T-helper 17 cell (primary cell): ENCODE results near the gene SLX9. TPM values are rescaled to one million over a fixed set of nuclear protein-coding genes. Genes with fewer than 3 reads are reported as not detected.
A peak's percentile ranks its signal among the peaks of the same experiment; 100 is the strongest.

Experiments used
- ATAC-seq: fragments of 150-1000 bp; cut with Tn5 transposase; 2 replicates; pipeline ENCODE4 v1.10.0; 2021; ENCODE audit warnings: mild to moderate bottlenecking, moderate library complexity
- DNase-seq, 3 donors: peaks; one replicate each; pipeline versions ENCODE4 v3.0.0 to v3.0.0-alpha.2; 2020 to 2021
- H3K9me3 ChIP-seq: one replicate; pipeline ENCODE4 v1.7.0; 2013; ENCODE audit warnings: low read length, mild to moderate bottlenecking; ENCODE audit not compliant: control insufficient read depth, poor library complexity, severe bottlenecking
- H3K27ac Mint-ChIP-seq: one replicate; pipeline ENCODE4 v1.8.0; 2022; ENCODE audit warnings: mild to moderate bottlenecking, moderate library complexity, mixed read lengths
- H3K27me3 Mint-ChIP-seq: one replicate; pipeline ENCODE4 v1.8.0; 2022; ENCODE audit warnings: mixed read lengths
- H3K36me3 Mint-ChIP-seq: one replicate; pipeline ENCODE4 v1.8.0; 2022; ENCODE audit warnings: low read depth, mixed read lengths
- H3K4me1 Mint-ChIP-seq: one replicate; pipeline ENCODE4 v1.8.0; 2022; ENCODE audit warnings: mild to moderate bottlenecking, mixed read lengths
- H3K4me3 Mint-ChIP-seq: one replicate; pipeline ENCODE4 v1.8.0; 2022; ENCODE audit warnings: mild to moderate bottlenecking, moderate library complexity, mixed read lengths
- total RNA-seq, 4 donors: library from RNA in 2 of 4; stranded (reverse) in 2 of 4; gene quantifications; one replicate each; pipeline ENCODE4 v1.2.3 and lab custom pipeline; 2022 to 2026

SLX9 gene
- total RNA-seq, 2 donors from 2014 or later, result 14.0 to 15.4 TPM

DNA sequence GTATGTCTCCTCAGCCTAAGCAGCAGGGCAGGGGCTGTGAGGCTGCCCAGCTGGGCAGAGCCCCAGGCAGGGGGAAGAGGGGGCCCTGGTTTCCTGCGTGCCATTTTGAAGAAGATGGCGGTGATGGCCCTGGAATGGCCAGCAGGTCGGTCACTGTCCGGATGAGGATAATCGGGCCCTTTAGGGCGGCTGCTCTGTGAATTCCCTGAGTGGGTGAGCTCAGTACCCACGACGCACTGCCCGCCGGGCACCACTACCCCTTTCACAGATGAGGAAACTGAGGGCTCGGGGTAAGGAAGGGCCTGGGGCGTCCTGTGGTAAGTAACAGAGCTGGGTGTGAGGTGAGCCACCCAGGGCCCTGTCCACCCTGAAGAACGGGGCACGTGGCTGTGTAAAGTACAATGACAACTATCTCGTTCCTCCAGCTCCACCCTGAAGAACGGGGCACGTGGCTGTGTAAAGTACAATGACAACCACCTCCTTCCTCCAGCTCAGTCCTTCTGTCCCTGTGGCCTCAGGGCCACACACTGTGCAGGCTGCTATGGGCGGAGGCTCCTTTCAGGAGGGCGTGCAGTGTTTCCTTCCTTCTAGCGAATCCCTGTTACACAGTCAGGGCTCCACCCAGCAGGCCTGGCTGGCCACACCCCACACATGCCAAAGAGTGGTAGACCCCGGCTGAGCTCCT is 42.4 kb upstream of the SLX9 start:
- Mint-ChIP-seq H3K4me3 (no peak overlapping the region), H3K4me1 (peaks cover 30% of the 10 kb centered on the region), H3K36me3 (peaks cover 2% of the 10 kb centered on the region), H3K27ac (no peak overlapping the region), H3K27me3 (no peaks in the 10 kb centered on the region)
- ATAC-seq, result peak; percentile 37
- no peaks in the 10 kb centered on the region for H3K9me3 ChIP-seq
- DNase-seq, result no peak

DNA sequence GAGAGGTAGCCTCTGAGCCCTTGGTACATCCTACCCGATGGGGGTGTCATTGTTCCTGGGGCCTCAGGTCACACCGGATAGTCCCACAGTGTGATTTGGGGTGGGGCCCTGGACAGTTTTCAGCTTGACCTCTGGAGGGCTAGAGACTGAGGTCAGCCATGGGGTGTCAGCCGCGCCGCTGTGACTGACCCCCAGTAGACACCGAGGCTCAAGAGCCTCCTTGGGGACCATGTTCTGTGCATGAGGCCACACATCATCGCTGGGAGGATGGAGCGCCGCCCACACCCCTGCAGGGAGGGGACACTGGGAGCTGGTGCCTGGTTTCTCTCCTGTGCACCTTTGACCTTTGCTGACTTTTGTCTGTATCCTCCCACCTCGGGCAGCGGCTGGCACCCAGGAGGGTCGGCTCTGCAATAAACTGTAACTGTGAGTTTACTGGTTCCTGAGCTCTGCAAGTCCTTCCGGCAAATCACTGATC is 41.8 kb upstream of the SLX9 start:
- peaks cover 31% of the 10 kb centered on the region for H3K4me1 Mint-ChIP-seq
- H3K27me3 Mint-ChIP-seq, result no peaks in the 10 kb centered on the region
- no peak overlapping the region for H3K4me3 Mint-ChIP-seq
- H3K27ac Mint-ChIP-seq, result no peak overlapping the region
- DNase-seq (no peak), ATAC-seq (no peak)
- no peaks in the 10 kb centered on the region for H3K9me3 ChIP-seq
- peaks cover 7% of the 10 kb centered on the region for H3K36me3 Mint-ChIP-seq

DNA sequence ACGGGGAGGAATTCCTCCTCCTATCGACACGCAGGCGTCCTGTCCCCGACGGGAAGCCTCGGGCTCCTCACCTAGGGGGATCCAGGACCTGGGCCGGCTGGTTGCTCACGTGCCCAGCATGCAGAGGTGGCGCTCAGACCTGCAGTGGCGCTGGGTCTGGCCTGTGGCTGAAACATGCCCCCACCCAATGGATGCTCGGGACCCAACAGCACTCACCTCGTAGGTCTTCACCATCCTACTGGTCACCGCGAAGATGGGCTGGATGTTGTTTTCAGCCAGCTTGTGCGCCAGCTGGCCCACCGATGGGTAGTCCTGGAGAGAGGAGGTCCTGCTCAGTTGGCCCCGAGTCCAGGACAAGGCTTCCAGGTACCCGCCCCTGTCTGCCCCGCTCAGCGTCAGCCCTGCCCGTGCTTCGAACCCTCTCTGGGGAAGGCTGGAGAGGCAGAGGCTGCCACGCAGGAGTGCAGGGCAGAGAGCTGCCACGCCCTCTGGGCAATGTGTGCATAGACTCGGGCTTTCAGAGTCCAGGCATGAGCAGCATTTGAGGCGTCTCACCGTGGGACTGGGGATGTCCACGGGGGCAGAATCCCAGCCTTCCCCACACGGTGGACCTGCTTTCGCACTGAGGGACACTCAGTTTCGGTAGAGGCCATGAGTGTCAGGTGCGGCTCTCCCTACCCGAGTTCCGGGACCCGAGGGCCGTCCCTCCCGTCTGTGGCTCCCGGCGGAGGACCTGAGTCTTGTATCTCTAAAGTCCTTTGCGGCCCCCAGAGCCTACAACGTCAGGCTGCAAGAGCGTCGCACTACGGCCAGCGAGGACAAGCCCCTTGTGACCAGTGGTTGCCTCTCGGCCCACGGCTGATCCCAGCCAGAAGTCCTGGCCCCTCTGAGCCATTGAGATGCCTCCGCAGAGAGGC is 40.7 kb upstream of the SLX9 start:
- DNase-seq (no peak), ATAC-seq (no peak)
- Mint-ChIP-seq H3K36me3 (peaks cover 8% of the 10 kb centered on the region), H3K27ac (no peak overlapping the region), H3K4me1 (peaks cover 23% of the 10 kb centered on the region), H3K27me3 (no peaks in the 10 kb centered on the region), H3K4me3 (no peak overlapping the region)
- H3K9me3 ChIP-seq, result no peaks in the 10 kb centered on the region

DNA sequence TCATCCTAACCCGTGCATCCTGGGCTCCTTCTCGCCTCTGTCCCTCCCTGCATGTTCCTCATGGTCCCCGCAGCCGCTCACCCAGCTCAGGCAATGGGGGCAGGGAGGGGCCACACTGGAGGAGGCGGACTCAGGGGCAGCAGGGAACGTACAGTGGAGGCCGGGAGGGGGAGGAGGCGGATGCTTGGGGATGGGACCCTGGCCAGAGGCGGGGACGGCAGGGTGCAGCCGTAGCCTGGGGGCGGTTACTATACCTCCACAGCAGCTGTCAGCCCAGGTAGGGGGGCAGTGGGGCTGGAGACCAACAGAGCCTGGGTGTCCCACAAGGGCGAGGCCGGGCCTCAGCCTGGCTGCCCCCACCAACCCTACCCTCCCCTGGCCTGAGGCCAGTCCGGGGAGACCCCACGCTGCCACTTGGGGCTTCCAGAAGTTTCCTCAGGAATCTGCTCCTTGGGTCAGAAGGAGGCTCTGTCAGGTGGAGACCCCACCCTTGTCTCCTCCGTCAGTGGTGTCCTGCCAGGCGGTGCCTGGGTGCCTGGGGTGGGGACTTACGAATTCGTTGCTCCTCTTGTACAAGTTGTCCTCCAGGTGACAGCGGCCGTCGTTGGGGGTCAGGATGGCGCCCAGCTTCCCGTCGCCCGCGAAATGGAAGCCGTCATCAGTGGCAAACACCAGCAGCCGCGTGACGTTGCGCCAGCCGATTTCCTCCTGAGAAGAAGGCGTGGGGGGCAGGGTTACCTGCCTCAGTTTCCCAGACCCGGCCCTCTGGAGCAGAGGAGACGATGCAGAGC is 39.9 kb upstream of the SLX9 start:
- no peaks in the 10 kb centered on the region for H3K9me3 ChIP-seq
- no peak overlapping the region for H3K27ac Mint-ChIP-seq
- H3K27me3 Mint-ChIP-seq, result no peaks in the 10 kb centered on the region
- H3K4me1 Mint-ChIP-seq, result peaks cover 29% of the 10 kb centered on the region
- no peak for ATAC-seq
- no peak for DNase-seq
- peaks cover 14% of the 10 kb centered on the region for H3K36me3 Mint-ChIP-seq
- no peak overlapping the region for H3K4me3 Mint-ChIP-seq

DNA sequence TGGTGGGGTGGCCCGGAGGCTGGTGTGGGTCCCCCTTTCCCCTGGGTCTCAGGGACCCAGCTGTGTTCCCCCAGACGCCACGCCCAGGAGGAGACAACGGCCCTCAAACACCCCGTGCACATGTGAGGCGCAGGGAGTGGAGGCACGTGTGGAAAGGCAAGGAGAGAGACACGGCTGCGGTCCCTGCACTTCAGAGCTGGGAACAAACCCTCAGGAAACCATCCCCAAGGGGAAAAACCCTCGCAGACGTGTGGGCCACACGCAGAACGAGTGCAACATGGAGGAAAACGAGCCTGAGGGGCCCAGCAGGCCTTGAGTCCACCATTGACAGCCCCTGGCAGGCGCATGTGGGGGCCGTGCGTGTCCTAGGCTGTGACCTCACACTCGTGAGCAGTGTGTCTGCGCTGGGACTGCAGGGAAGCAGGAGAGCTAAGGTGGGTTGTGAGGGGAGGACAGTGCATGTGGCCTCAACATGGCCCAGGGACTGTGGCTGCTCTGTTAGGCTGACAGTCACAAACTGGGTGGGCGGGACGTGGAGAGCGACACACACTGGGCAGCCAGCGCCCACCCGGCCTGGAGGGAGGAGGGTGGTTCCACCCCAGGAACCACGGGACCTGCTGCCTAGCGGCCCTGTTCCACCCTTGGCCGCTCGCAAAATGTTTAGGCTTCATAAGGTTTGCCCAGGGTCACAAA is 39.1 kb upstream of the SLX9 start:
- Mint-ChIP-seq H3K4me1 (peaks cover 29% of the 10 kb centered on the region), H3K27me3 (no peaks in the 10 kb centered on the region), H3K4me3 (no peak overlapping the region), H3K27ac (no peak overlapping the region), H3K36me3 (peaks cover 14% of the 10 kb centered on the region)
- no peaks in the 10 kb centered on the region for H3K9me3 ChIP-seq
- DNase-seq (no peak), ATAC-seq (no peak)

DNA sequence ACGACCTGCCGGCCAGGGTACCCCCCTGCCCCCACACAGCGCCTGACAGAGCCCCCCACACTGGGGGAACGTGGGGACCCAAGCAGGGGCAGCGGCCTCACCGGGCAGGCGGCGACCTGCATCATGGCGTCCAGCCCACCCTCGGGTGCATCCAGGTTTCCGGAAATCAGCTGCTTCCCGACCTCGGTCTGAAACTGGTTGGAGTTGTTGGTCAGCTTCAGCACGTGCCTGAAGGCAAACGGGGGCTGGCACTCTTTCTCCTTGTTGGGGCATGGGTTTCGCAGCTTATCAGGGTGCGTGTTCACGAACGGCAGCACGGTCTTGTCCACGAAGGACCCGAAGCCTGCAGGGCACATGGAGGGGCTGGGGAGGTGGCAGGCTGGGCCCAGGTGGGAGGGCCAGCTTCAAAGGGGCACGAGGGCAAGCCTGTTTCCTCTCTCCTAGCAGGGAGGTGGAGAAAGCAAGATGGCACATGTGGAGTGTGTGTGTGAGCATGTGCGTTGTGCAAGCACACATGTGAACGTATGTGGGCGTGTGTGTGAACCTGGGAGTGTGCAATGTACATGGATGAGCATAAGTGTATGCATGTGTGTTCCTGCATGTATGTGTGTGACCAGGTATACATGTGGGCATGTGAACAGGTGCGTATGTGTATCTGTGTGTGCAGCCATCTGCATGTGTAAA is 38.3 kb upstream of the SLX9 start:
- Mint-ChIP-seq H3K27me3 (no peaks in the 10 kb centered on the region), H3K4me1 (peaks cover 33% of the 10 kb centered on the region), H3K36me3 (peaks cover 14% of the 10 kb centered on the region), H3K27ac (no peak overlapping the region), H3K4me3 (no peak overlapping the region)
- ATAC-seq, result no peak
- no peak for DNase-seq
- H3K9me3 ChIP-seq, result no peaks in the 10 kb centered on the region

DNA sequence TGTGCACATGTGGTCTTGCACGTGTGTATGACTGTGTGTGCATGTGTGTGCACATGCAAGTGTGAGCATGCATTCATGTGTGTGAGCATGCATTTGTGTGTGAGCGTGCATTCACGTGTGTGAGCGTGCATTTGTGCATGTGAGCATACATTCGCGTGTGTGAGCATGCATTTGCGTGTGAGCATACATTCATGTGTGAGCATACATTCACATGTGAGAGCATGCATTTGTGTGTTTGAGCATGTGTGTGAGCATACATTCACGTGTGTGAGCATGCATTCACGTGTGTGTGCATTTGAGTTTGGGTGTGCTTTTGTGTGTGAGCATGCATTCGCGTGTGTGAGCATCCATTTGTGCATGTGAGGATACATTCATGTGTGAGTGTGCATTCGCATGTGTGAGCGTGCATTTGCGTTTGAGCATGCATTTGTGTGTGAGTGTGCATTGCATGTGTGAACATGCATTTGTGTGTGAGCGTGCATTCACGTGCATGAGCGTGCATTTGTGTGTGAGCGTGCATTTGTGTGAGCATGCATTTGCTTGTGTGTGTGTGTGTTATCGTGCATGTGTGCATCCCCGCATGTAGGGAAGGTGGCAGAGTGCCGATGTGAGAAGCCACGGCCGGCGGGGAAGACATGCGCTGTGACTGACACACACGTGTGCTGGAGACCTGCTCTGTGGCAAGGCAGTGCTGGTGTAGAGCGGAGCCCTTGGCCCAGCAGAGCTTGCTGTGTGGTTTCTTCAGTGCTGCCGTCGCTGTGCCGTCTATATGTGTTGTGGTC is 37.4 kb upstream of the SLX9 start:
- no peak for ATAC-seq
- Mint-ChIP-seq H3K4me1 (peaks cover 28% of the 10 kb centered on the region), H3K27me3 (no peaks in the 10 kb centered on the region), H3K27ac (no peak overlapping the region), H3K36me3 (peaks cover 14% of the 10 kb centered on the region), H3K4me3 (no peak overlapping the region)
- no peak for DNase-seq
- H3K9me3 ChIP-seq, result no peaks in the 10 kb centered on the region

DNA sequence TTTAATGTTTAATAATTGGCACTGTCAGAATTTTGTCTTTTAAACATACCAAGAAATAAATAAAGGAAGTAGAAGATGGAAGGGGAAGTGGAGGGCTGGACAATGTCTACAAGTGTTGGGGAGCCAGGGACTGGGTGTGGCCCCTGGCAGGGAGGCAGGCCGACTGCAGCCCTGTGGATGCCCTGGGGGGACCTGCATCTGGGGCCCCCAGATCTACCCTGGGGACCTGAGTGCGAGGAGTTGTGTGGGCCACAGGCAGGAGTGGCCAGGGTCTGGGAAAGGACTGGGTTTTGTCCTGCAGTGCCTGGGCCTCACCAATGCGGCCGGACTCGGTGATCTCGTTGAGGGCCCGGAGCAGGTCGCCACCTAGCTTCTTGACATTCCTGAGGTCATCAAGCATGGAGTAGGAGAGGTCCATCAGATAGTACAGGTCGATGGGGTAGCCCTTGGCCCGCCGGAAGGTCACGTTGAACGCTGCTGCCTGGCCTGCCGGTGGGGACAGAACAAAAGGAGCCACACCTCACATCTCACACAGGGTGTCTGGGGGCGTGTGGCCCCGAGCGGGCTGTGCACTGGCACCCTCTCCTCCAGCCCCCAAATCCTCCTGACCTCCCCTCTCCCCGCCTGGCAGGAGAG is 36.7 kb upstream of the SLX9 start:
- Mint-ChIP-seq H3K36me3 (peaks cover 14% of the 10 kb centered on the region), H3K27ac (no peak overlapping the region), H3K27me3 (no peaks in the 10 kb centered on the region), H3K4me3 (no peak overlapping the region), H3K4me1 (peaks cover 25% of the 10 kb centered on the region)
- no peaks in the 10 kb centered on the region for H3K9me3 ChIP-seq
- ATAC-seq (no peak), DNase-seq (no peak)

DNA sequence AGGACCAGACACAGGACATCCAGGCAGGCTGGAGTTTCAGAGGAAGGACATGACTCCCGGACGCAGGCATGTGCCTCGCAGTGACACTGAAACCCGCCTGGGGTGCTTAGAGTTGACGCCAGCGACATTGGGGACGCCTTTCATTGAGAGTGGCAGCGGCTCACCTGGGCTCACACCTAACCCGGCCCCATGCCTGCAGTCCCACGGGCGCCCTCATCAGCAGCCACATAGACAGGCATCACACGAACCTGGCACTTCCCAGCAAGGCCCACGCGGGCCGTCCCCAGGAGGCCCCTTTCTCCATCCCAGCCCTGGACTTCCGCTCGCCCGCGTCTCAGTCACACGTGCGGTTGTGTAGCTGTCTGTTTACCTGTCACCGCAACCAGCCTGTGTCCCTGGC is 36.1 kb upstream of the SLX9 start:
- DNase-seq, result no peak
- no peak overlapping the region for H3K27ac Mint-ChIP-seq

DNA sequence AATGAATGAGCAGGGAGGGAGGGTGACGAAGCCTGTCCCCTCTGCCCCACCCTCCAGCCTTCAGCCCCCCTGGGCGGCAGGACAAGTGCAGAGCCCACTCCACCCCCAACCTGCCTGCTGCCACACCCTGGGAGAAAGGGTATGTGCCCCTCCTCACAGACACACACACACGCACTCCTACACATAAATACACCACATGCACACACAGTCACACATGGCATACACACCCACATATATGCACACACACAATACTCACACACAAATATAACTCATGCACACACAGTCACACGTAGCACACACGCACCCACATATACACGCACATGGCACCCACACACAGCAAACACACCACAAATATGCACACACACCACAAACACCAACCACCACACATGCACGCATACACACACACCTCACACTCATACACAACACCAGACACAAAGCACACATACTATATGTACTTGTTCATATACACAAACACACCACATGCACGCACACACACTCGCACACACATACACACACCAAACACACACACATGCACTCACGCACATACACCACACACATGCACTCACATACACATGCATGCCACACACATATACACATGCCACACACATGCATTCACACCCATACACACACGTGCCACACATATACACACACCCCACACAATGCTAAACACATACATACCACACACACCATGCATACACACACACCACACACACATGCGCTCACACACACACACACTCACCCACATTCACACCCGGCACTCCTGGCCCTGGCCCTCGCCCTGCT is 35.5 kb upstream of the SLX9 start:
- Mint-ChIP-seq H3K27ac (peak overlapping the region; percentile 1), H3K27me3 (no peaks in the 10 kb centered on the region), H3K36me3 (peaks cover 14% of the 10 kb centered on the region), H3K4me3 (no peak overlapping the region), H3K4me1 (peaks cover 31% of the 10 kb centered on the region)
- ATAC-seq (no peak), DNase-seq (no peak)
- no peaks in the 10 kb centered on the region for H3K9me3 ChIP-seq

More for the DNA sequence above, 36.1 kb upstream of the SLX9 start:
- Mint-ChIP-seq H3K27me3 (no peaks in the 10 kb centered on the region), H3K4me3 (no peak overlapping the region), H3K36me3 (peaks cover 14% of the 10 kb centered on the region), H3K4me1 (peaks cover 27% of the 10 kb centered on the region)
- H3K9me3 ChIP-seq, result no peaks in the 10 kb centered on the region
- no peak for ATAC-seq
